Prostate gland (tissue), 2 donors: ENCODE data around the gene RBM11.

Experiments used
- CTCF ChIP-seq, 4 experiments: fragments of 200-600 bp in 2 of 4; fragments of 450-650 bp in 2 of 4; sonication (generic) in 2 of 4; IDR thresholded peaks; 1 replicate in 3 of 4; 2 replicates in 1 of 4; pipeline ENCODE4 v1.5.1; 2016 to 2019; ENCODE audit warnings: antibody characterized with exemption in 4 of 4, mild to moderate bottlenecking in 2 of 4, moderate library complexity in 2 of 4
- POLR2A ChIP-seq: fragments of 450-650 bp; IDR thresholded peaks from one replicate; pipeline ENCODE4 v1.6.1; 2016; ENCODE audit warnings: antibody characterized with exemption, mild to moderate bottlenecking
- POLR2AphosphoS5 ChIP-seq: sonication (generic); formaldehyde crosslinking; IDR thresholded peaks from one replicate; pipeline ENCODE4 v1.6.1; 2017; ENCODE audit warnings: antibody characterized with exemption

GRCh38 chr21:14236180-14236579, 20.2 kb downstream of the RBM11 start:
- TF ChIP-seq CTCF (IDR thresholded peaks at IDR 0.05), result no peak
- no peak for TF ChIP-seq POLR2A
- no peak for TF ChIP-seq POLR2AphosphoS5
